ACC112 (cell line): ENCODE results near the gene TRERF1.

Experiments
- H2AFZ ChIP-seq: fragments of 200-600 bp; sonication (generic); one replicate; pipeline ENCODE4 v1.6.0; 2017; ENCODE audit warnings: antibody characterized with exemption, low read length; ENCODE audit not compliant: unreplicated experiment
- H3K27ac ChIP-seq: fragments of 200-600 bp; sonication (generic); 2 replicates; pipeline ENCODE4 v1.5.1; 2014; ENCODE audit warnings: low read depth, mild to moderate bottlenecking, antibody characterized with exemption, low read length, moderate library complexity
- H3K27me3 ChIP-seq: fragments of 200-600 bp; sonication (generic); 2 replicates; pipeline ENCODE4 v1.6.1; 2014; ENCODE audit warnings: mild to moderate bottlenecking, antibody characterized with exemption, low read length, moderate library complexity, mixed read lengths; ENCODE audit not compliant: insufficient read depth
- H3K36me3 ChIP-seq: fragments of 200-600 bp; sonication (generic); 2 replicates; pipeline ENCODE4 v1.6.1; 2016; ENCODE audit warnings: mild to moderate bottlenecking, antibody characterized with exemption, low read length, moderate library complexity, mixed read lengths; ENCODE audit not compliant: insufficient read depth
- H3K4me1 ChIP-seq: fragments of 200-600 bp; sonication (generic); one replicate; pipeline ENCODE4 v1.6.1; 2016; ENCODE audit warnings: low read length, mixed read lengths; ENCODE audit not compliant: insufficient read depth, unreplicated experiment, control insufficient read depth
- H3K4me3 ChIP-seq: fragments of 200-600 bp; sonication (generic); 2 replicates; pipeline ENCODE4 v1.5.1; 2014; ENCODE audit warnings: mild to moderate bottlenecking, low read depth, low read length
- H3K79me2 ChIP-seq: fragments of 200-600 bp; sonication (generic); one replicate; pipeline ENCODE4 v1.6.0; 2016; ENCODE audit warnings: low read length; ENCODE audit not compliant: control insufficient read depth, unreplicated experiment, insufficient read depth

TRERF1 gene

GRCh38 chr6:42423244-42423643 lies 28.5 kb downstream of the TRERF1 start:
- H3K4me1 ChIP-seq = peaks cover under 1% of the 10 kb centered on the region
- H3K27ac ChIP-seq = no peak overlapping the region
- peaks cover 18% of the 10 kb centered on the region for H3K79me2 ChIP-seq
- H2AFZ ChIP-seq = no peak overlapping the region
- H3K4me3 ChIP-seq = no peak overlapping the region
- H3K27me3 ChIP-seq = no peaks in the 10 kb centered on the region
- no peaks in the 10 kb centered on the region for H3K36me3 ChIP-seq

GRCh38 chr6:42420741-42421140 lies 31.0 kb downstream of the TRERF1 start:
- Histone ChIP-seq H3K27me3 (no peaks in the 10 kb centered on the region), H3K79me2 (peaks cover 15% of the 10 kb centered on the region), H3K27ac (no peak overlapping the region), H3K4me3 (no peak overlapping the region), H2AFZ (no peak overlapping the region), H3K4me1 (no peaks in the 10 kb centered on the region), H3K36me3 (no peaks in the 10 kb centered on the region)

GRCh38 chr6:42419490-42420280 lies 32.0 kb downstream of the TRERF1 start:
- H3K4me3 ChIP-seq = no peak overlapping the region
- no peak overlapping the region for H2AFZ ChIP-seq

GRCh38 chr6:42418724-42419123 lies 33.0 kb downstream of the TRERF1 start:
- no peaks in the 10 kb centered on the region for H3K27me3 ChIP-seq
- peaks cover 16% of the 10 kb centered on the region for H3K79me2 ChIP-seq
- no peak overlapping the region for H3K4me3 ChIP-seq
- no peaks in the 10 kb centered on the region for H3K4me1 ChIP-seq
- H3K27ac ChIP-seq = no peak overlapping the region
- H2AFZ ChIP-seq = no peak overlapping the region
- no peaks in the 10 kb centered on the region for H3K36me3 ChIP-seq

More at GRCh38 chr6:42419490-42420280, 32.0 kb downstream of the TRERF1 start:
- Histone ChIP-seq H3K27me3 (no peaks in the 10 kb centered on the region), H3K27ac (no peak overlapping the region), H3K4me1 (no peaks in the 10 kb centered on the region), H3K36me3 (no peaks in the 10 kb centered on the region), H3K79me2 (peaks cover 12% of the 10 kb centered on the region)

GRCh38 chr6:42417641-42418112 lies 34.0 kb downstream of the TRERF1 start:
- H3K79me2 ChIP-seq = peaks cover 10% of the 10 kb centered on the region
- no peak overlapping the region for H3K27ac ChIP-seq
- H3K36me3 ChIP-seq = no peaks in the 10 kb centered on the region
- H3K4me1 ChIP-seq = no peaks in the 10 kb centered on the region
- no peak overlapping the region for H3K4me3 ChIP-seq
- H3K27me3 ChIP-seq = no peaks in the 10 kb centered on the region
- H2AFZ ChIP-seq = no peak overlapping the region

- Histone ChIP-seq H2AFZ (no peak overlapping the region), H3K36me3 (no peaks in the 10 kb centered on the region), H3K79me2 (peaks cover 15% of the 10 kb centered on the region), H3K4me1 (peaks cover 15% of the 10 kb centered on the region), H3K27ac (no peak overlapping the region), H3K4me3 (no peak overlapping the region), H3K27me3 (no peaks in the 10 kb centered on the region)
Observed at GRCh38 chr6:42411406-42411805, 40.3 kb downstream of the TRERF1 start.

GRCh38 chr6:42410861-42411260 lies 40.9 kb downstream of the TRERF1 start:
- no peaks in the 10 kb centered on the region for H3K27me3 ChIP-seq
- H3K36me3 ChIP-seq = no peaks in the 10 kb centered on the region
- H3K4me3 ChIP-seq = no peak overlapping the region
- H2AFZ ChIP-seq = no peak overlapping the region
- peaks cover 20% of the 10 kb centered on the region for H3K79me2 ChIP-seq
- H3K27ac ChIP-seq = no peak overlapping the region
- H3K4me1 ChIP-seq = peaks cover 20% of the 10 kb centered on the region

GRCh38 chr6:42409581-42409980 lies 42.1 kb downstream of the TRERF1 start:
- H3K4me3 ChIP-seq = no peak overlapping the region
- H3K36me3 ChIP-seq = no peaks in the 10 kb centered on the region
- H3K79me2 ChIP-seq = peaks cover 22% of the 10 kb centered on the region
- H2AFZ ChIP-seq = no peak overlapping the region
- no peaks in the 10 kb centered on the region for H3K27me3 ChIP-seq
- peaks cover 29% of the 10 kb centered on the region for H3K4me1 ChIP-seq
- no peak overlapping the region for H3K27ac ChIP-seq

DNA sequence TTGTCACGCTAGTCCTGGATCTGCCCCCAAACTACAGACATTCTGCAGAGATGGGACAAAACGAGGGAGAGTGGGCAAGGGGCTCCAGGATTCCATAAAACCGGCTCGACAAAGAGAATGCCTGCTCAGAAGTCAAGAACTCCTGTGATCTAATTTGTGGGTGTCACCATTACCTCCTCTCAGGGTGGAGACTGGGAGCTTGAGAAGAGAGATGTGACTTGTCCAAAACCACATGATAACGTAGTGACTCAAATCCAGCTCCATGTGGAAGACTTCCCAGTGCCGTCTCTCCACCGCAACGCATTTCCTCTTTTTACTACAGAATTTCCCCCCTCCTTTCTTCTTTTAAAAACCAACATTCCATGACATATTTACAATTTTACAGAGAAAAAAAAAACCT lies 44.3 kb downstream of the TRERF1 start:
- H3K4me3 ChIP-seq = peak overlapping the region; percentile 56
- H3K27me3 ChIP-seq = no peaks in the 10 kb centered on the region
- peaks cover 44% of the 10 kb centered on the region for H3K4me1 ChIP-seq
- peak overlapping the region; percentile 52 for H3K27ac ChIP-seq
- no peaks in the 10 kb centered on the region for H3K36me3 ChIP-seq
- peaks cover 29% of the 10 kb centered on the region for H3K79me2 ChIP-seq
- H2AFZ ChIP-seq = peak overlapping the region; percentile 7

DNA sequence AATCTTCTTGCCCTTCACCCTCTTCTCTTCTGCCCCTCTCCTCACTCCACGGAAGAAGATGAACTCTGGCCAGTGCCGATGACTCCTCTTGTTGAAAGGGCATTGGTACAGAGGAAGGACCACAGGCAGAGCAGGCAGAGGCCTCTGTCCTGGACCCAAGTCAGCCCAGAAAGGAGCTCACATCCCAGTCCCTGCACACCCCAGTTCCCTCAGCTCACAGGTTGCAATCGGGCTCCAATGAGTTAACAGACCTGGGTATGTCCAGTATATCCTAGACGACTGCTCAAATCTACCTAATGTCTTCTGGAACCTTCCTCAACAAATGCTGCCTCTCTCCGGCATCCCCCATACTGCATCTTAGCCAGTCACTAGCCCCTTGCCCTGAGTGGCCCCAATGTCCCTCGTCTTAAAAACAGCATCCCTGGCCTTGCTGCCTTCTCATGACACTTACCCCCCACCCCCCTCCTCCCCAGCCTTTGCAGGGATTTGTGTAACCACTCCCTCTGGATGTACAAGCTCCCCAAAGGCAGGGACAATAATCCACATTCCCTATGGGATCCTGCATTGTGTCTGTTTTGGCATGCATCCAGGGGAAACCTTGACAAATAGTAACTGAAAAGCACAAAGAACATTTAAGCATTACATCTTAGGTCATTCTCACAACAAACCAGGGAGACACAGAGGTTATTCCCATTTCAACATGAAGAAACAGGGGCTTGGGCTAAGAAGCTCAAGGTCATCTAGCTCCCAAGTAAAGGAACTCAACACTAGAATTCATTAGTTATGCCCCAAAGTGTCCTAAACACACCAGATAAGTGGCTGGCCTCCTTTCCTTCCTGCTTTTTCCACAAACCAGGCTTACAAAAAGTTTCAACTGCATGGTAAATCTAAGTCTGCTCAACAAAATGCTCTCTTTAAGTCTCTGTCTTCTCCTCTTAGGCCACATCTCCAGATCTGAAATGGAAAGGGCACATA lies 45.1 kb downstream of the TRERF1 start:
- Histone ChIP-seq H3K4me3 (peak overlapping the region; percentile 56; the same call in 1 of the 2 replicates), H3K79me2 (peaks cover 29% of the 10 kb centered on the region), H3K4me1 (peaks cover 49% of the 10 kb centered on the region), H3K27ac (peak overlapping the region; percentile 52), H3K27me3 (no peaks in the 10 kb centered on the region), H2AFZ (no peak overlapping the region), H3K36me3 (no peaks in the 10 kb centered on the region)
